Ishikawa (cell line): ENCODE measurements around the gene EIPR1.

Experiments used
- CEBPB ChIP-seq: IDR thresholded peaks from 2 replicates; pipeline ENCODE4 v1.6.1; 2012
- CREB1 ChIP-seq: IDR thresholded peaks from 2 replicates; pipeline ENCODE4 v1.6.1; 2012; ENCODE audit warnings: low read depth
- EGR1 ChIP-seq: IDR thresholded peaks from 2 replicates; pipeline ENCODE4 v1.6.1; 2012
- EP300 ChIP-seq: IDR thresholded peaks from 2 replicates; pipeline ENCODE4 v1.6.1; 2012; ENCODE audit warnings: borderline replicate concordance
- FOXM1 ChIP-seq: IDR thresholded peaks from 2 replicates; pipeline ENCODE4 v1.6.1; 2012; ENCODE audit warnings: low read depth, borderline replicate concordance
- NFIC ChIP-seq: IDR thresholded peaks from 2 replicates; pipeline ENCODE4 v1.6.1; 2012
- RAD21 ChIP-seq: IDR thresholded peaks from 2 replicates; pipeline ENCODE4 v1.6.1; 2012; ENCODE audit warnings: low read depth
- TAF1 ChIP-seq: IDR thresholded peaks from 2 replicates; pipeline ENCODE4 v1.6.1; 2012; ENCODE audit warnings: low read depth, mild to moderate bottlenecking
- TCF12 ChIP-seq: IDR thresholded peaks from 2 replicates; pipeline ENCODE4 v1.6.1; 2012; ENCODE audit warnings: low read depth
- TEAD4 ChIP-seq: IDR thresholded peaks from 2 replicates; pipeline ENCODE4 v1.6.1; 2012
- YY1 ChIP-seq: IDR thresholded peaks from 2 replicates; pipeline ENCODE4 v1.6.1; 2012; ENCODE audit warnings: low read depth
- ZBTB7A ChIP-seq: IDR thresholded peaks from 2 replicates; pipeline ENCODE4 v1.6.1; 2012; ENCODE audit warnings: low read depth
- TF ChIP-seq, protein P1 (sequence below): IDR thresholded peaks from 2 replicates; pipeline ENCODE4 v1.6.1; 2012; ENCODE audit warnings: low read depth, mild to moderate bottlenecking
- TF ChIP-seq, protein P2 (sequence below): IDR thresholded peaks from 2 replicates; pipeline ENCODE4 v1.6.1; 2012
- TF ChIP-seq, protein P3 (sequence below): IDR thresholded peaks from 2 replicates; pipeline ENCODE4 v1.6.1; 2012

Gene EIPR1

DNA sequence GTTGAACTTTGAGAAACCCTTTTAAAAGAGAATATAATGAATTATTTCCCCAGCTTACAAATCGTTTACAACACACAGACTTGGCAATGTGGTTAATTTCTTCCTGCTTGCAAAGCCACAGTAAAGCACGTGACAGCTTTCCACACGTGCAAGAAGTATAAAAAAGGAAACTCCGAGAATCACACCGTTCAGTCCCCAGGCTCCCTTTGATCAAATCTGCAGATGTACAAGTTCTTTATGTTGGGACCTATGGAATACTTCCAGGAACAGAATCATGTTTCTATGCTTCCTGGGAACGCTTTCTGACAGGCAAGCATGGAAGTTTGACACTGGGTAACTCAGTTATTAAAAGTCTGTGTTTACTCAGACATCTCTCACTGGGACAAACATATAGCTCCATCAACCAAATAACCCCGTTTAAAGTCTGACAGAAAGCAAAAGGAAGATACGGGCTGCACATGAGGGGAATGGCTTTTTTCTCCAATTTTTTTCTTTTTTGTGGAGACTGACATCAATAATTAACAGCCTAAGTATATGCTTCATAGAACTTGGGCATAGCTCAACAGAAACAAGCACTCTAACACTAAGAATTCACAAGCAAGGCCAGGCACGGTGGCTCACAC, 134.8 kb downstream of the EIPR1 start:
- TF ChIP-seq, protein P1, sequence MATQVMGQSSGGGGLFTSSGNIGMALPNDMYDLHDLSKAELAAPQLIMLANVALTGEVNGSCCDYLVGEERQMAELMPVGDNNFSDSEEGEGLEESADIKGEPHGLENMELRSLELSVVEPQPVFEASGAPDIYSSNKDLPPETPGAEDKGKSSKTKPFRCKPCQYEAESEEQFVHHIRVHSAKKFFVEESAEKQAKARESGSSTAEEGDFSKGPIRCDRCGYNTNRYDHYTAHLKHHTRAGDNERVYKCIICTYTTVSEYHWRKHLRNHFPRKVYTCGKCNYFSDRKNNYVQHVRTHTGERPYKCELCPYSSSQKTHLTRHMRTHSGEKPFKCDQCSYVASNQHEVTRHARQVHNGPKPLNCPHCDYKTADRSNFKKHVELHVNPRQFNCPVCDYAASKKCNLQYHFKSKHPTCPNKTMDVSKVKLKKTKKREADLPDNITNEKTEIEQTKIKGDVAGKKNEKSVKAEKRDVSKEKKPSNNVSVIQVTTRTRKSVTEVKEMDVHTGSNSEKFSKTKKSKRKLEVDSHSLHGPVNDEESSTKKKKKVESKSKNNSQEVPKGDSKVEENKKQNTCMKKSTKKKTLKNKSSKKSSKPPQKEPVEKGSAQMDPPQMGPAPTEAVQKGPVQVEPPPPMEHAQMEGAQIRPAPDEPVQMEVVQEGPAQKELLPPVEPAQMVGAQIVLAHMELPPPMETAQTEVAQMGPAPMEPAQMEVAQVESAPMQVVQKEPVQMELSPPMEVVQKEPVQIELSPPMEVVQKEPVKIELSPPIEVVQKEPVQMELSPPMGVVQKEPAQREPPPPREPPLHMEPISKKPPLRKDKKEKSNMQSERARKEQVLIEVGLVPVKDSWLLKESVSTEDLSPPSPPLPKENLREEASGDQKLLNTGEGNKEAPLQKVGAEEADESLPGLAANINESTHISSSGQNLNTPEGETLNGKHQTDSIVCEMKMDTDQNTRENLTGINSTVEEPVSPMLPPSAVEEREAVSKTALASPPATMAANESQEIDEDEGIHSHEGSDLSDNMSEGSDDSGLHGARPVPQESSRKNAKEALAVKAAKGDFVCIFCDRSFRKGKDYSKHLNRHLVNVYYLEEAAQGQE: no peak
- TF ChIP-seq, protein P2, sequence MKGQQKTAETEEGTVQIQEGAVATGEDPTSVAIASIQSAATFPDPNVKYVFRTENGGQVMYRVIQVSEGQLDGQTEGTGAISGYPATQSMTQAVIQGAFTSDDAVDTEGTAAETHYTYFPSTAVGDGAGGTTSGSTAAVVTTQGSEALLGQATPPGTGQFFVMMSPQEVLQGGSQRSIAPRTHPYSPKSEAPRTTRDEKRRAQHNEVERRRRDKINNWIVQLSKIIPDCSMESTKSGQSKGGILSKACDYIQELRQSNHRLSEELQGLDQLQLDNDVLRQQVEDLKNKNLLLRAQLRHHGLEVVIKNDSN: no peak
- no peak for TF ChIP-seq YY1
- no peak for TF ChIP-seq CREB1
- TF ChIP-seq CEBPB: no peak
- TF ChIP-seq TEAD4: no peak
- TF ChIP-seq, protein P3, sequence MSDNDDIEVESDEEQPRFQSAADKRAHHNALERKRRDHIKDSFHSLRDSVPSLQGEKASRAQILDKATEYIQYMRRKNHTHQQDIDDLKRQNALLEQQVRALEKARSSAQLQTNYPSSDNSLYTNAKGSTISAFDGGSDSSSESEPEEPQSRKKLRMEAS: no peak
- no peak for TF ChIP-seq ZBTB7A
- no peak for TF ChIP-seq EP300
- no peak for TF ChIP-seq TCF12
- TF ChIP-seq FOXM1: no peak
- no peak for TF ChIP-seq NFIC
- no peak for TF ChIP-seq TAF1
- no peak for TF ChIP-seq EGR1

DNA sequence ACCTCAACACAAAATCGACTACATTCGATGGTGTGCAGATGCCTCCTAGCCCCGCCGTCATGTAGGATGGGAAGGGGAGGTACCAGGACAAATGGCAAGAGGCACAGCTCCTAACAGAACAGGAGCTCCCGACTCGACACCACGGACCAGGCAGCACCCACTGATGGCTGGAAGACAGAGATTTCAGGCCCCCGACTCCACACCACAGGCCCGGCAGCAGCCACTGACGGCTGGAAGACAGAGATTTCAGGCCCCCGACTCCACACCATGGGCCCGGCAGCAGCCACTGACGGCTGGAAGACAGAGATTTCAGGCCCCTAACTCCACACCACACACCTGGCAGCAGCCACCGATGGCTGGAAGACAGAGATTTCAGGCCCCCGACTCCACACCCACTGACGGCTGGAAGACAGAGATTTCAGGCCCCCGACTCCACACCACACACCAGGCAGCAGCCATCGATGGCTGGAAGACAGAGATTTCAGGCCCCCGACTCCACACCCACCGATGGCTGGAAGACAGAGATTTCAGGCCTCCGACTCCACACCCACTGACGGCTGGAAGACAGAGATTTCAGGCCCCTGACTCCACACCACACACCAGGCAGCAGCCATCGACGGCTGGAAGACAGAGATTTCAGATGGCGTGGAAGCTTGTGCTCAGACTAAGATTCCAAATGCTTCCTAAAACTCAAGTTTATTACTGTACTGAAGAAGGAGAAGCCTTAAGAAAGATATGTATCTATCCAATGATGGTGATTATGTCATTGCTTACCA, 135.5 kb downstream of the EIPR1 start:
- TF ChIP-seq TAF1 (no peak), FOXM1 (no peak), CEBPB (no peak), YY1 (no peak), NFIC (no peak), RAD21 (no peak), EGR1 (no peak), TEAD4 (no peak), EP300 (no peak), TCF12 (no peak), CREB1 (no peak), ZBTB7A (no peak)
- TF ChIP-seq, protein P2: no peak
- TF ChIP-seq, protein P3: no peak
- TF ChIP-seq, protein P1: no peak

DNA sequence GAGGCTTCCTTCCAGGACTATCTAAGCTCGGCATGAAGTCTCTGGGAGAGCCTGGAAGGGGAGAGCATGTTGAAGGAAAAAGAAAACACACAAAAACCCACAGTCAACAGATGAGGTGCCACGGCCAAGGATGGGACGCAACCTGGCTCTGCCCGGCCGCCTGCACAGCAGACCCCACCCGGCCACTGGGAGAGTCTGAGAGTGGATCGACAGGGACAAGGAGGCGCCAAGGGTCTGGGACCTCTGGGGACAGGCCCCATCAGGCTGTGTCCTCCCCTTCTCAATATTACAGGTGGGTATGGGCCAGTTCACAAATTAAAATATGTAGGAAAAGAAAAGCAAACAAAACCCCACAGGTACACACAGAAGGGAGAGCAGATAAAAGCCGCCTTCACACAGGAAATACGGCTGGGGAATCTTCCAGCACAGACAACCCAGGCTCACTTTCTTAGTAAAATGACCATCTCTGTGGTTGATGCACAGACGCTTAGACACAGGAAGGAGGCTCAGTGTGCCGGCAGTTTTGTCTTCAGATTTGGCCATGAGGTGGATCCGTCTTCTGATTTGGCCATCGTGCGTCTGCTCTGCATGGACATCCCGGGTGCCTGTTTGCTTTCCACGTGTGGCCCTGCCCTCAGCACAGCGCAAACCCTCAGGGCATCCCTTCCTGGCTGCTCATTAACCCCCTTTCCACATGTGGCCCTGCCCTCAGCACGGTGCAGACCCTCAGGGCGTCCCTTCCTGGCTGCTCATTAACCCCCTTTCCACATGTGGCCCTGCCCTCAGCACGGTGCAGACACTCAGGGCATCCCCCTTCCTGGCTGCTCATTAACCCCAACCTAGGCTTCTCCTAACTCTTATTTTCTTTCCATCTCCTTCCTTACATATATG, 138.4 kb downstream of the EIPR1 start:
- TF ChIP-seq YY1 (no peak), RAD21 (no peak), ZBTB7A (no peak), NFIC (no peak), TEAD4 (no peak), FOXM1 (no peak), EGR1 (no peak)
- TF ChIP-seq, protein P2: no peak
- TF ChIP-seq, protein P3: no peak
- TF ChIP-seq, protein P1: no peak
